ENCODE results near the gene ADAMTS2. TPM values are rescaled to one million over a fixed set of nuclear protein-coding genes. Genes with fewer than 3 reads are reported as not detected.

Gene ADAMTS2
- total and polyA plus RNA-seq, 2 experiments from 2014 or later, result 62.0 to 132 TPM

DNA sequence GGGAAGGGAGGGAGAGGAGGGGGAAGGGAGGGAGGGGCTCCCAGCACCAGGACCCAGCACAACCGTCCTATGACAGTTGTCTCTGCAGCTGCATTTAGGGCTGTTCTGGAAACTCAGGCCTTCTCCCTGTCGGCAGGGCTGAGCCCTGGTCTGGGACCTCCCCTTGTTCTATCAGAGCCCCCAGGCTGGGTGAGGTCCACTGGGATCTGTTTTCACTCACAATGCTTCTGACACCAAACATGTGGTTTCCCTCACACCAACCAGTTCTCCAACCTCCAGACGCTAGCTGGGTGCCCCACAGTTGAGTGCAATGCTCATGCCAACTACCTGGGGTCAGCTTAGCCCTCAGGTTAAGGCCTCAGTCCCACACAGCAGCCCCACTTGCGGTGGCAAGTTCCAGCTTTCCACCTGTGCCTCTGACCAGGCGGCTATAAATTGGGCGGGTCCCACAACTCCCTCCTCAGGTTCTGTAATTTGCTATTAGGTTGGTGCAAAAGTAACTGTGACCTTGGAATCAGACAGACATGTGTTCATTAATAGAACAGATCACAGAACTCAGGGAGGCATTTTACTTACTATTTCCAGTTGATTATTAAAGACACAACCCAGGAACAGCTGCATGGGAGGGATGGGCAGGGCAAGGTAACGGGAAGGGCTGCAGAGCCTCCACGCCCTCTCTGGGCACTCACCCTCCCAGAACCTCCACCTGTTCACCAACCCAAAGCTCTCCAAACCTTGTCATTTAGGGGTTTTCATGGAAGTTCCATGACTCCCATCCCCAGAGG lies 13.5 kb downstream of the ADAMTS2 start:
- WGBS, 2 experiments (ENCODE audit: low coverage in 1 of 2, low lambda C conversion rate in 2 of 2, missing lambda C conversion rate in 2 of 2), result 74 to 78% methylated on average over 8 of the region's 8 CpGs
- no peaks in the 10 kb centered on the region for H3K36me3 ChIP-seq (ENCODE audit: low read depth)
- no peak overlapping the region for H3K4me2 ChIP-seq (ENCODE audit: unreplicated experiment)
- DNase-seq, result no peak
- H2AFZ ChIP-seq, result no peak overlapping the region
- no peaks in the 10 kb centered on the region for H3K9me2 ChIP-seq (ENCODE audit: insufficient read depth)
- H3K27ac ChIP-seq, result no peak overlapping the region
- H3K4me1 ChIP-seq (ENCODE audit: insufficient read depth), result peaks cover 3% of the 10 kb centered on the region
- no peaks in the 10 kb centered on the region for H3F3A ChIP-seq (ENCODE audit: insufficient read depth)
- no peak overlapping the region for H3K4me3 ChIP-seq
- H3K79me2 ChIP-seq (ENCODE audit: insufficient read depth), result peaks cover 94% of the 10 kb centered on the region
- H4K20me1 ChIP-seq (ENCODE audit: insufficient read depth), result no peaks in the 10 kb centered on the region; the same call in 1 of the 2 replicates
- TF ChIP-seq EZH2 (IDR thresholded peaks at IDR 0.05; ENCODE audit: insufficient read depth, poor library complexity, severe bottlenecking) (no peak), EZH2phosphoT487 (IDR thresholded peaks at IDR 0.05; ENCODE audit: insufficient read depth, low read depth) (no peak)
- no peaks in the 10 kb centered on the region for H3K27me3 ChIP-seq (replicated peaks; ENCODE audit: insufficient read depth)
- no peaks in the 10 kb centered on the region for H3K9me3 ChIP-seq (ENCODE audit: low read depth)
- in situ Hi-C loops (cut with MboI), result no loop called here
- no peak overlapping the region for H3K9ac ChIP-seq

DNA sequence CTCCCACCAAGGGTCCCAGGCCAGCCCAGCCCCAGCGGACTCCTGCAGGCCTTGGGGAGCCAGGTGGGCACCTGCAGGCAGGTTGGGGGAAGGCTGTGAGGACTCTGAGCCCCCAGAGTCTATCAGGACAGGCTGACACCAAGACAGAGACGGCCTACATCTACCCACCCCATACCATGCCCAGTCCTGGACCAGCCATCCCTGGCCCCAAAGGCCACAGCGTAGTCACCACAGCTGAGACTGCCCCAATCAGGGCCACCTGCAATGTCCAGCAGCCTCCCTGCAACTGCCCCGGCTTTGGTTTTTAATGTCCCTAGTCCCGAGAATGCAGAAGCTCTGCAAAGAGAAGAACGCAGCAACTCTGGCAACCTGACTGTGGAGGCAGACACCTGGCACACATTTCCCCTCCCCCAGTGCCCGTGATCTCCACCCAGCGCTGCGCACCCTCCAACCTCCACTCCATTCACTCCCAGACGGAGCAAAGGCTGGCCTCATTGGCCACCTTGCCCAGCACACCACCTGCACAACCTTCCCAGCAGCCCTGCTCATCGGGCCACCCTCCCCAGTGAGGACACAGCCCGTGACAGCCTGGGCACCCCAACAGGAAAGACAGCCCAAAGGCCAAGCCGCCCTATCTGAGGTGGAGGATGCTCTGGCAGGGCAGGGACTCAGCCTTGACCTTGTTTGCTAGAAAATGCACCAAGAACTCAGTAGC lies 14.9 kb downstream of the ADAMTS2 start:
- no peak overlapping the region for H3K4me3 ChIP-seq
- no peaks in the 10 kb centered on the region for H3K9me3 ChIP-seq (ENCODE audit: low read depth)
- H3K9ac ChIP-seq, result no peak overlapping the region
- TF ChIP-seq EZH2 (IDR thresholded peaks at IDR 0.05; ENCODE audit: insufficient read depth, poor library complexity, severe bottlenecking) (no peak), EZH2phosphoT487 (IDR thresholded peaks at IDR 0.05; ENCODE audit: insufficient read depth, low read depth) (no peak)
- H3K27me3 ChIP-seq (replicated peaks; ENCODE audit: insufficient read depth), result no peaks in the 10 kb centered on the region
- H3F3A ChIP-seq (ENCODE audit: insufficient read depth), result no peaks in the 10 kb centered on the region
- H4K20me1 ChIP-seq (ENCODE audit: insufficient read depth), result no peaks in the 10 kb centered on the region; the same call in 1 of the 2 replicates
- H3K4me1 ChIP-seq (ENCODE audit: insufficient read depth), result peaks cover 11% of the 10 kb centered on the region
- H3K9me2 ChIP-seq (ENCODE audit: insufficient read depth), result no peaks in the 10 kb centered on the region
- H3K36me3 ChIP-seq (ENCODE audit: low read depth), result no peaks in the 10 kb centered on the region
- H3K79me2 ChIP-seq (ENCODE audit: insufficient read depth), result peaks cover 92% of the 10 kb centered on the region
- in situ Hi-C loops (cut with MboI), result no loop called here
- 97 to 98% methylated on average over 13 of the region's 13 CpGs for WGBS, 2 experiments (ENCODE audit: low coverage in 1 of 2, low lambda C conversion rate in 2 of 2, missing lambda C conversion rate in 2 of 2)
- H3K4me2 ChIP-seq (ENCODE audit: unreplicated experiment), result no peak overlapping the region
- no peak overlapping the region for H2AFZ ChIP-seq
- H3K27ac ChIP-seq, result no peak overlapping the region
- DNase-seq, result no peak

DNA sequence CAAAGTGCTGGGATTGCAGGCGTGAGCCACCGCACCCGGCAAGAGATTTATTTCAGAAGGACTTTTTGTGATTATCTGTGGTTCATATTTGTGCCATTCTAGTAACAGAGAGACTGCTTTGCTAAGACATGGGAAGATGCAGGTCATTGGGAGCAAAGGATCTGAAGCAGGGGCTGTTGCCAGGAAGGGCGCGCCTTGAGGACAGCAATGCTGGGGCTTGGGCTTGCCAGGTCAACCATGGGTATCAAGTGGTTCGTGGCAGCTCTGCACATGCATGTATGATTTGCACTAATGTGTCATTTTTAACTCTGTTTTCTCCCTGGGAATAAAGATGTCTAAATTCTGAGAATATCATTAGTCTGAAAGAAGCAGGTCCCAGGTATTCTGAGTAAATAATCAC lies 17.0 kb downstream of the ADAMTS2 start:
- no peaks in the 10 kb centered on the region for H4K20me1 ChIP-seq (ENCODE audit: insufficient read depth)
- no peaks in the 10 kb centered on the region for H3K27me3 ChIP-seq (replicated peaks; ENCODE audit: insufficient read depth)
- no peaks in the 10 kb centered on the region for H3K9me2 ChIP-seq (ENCODE audit: insufficient read depth)
- TF ChIP-seq EZH2 (IDR thresholded peaks at IDR 0.05; ENCODE audit: insufficient read depth, poor library complexity, severe bottlenecking) (no peak), EZH2phosphoT487 (IDR thresholded peaks at IDR 0.05; ENCODE audit: insufficient read depth, low read depth) (no peak)
- no peak overlapping the region for H2AFZ ChIP-seq
- no peak overlapping the region for H3K27ac ChIP-seq
- H3K4me2 ChIP-seq (ENCODE audit: unreplicated experiment), result no peak overlapping the region
- DNase-seq, result no peak
- H3K79me2 ChIP-seq (ENCODE audit: insufficient read depth), result peaks cover 92% of the 10 kb centered on the region
- no peaks in the 10 kb centered on the region for H3K9me3 ChIP-seq (ENCODE audit: low read depth)
- in situ Hi-C loops (cut with MboI), result no loop called here
- no peak overlapping the region for H3K9ac ChIP-seq
- WGBS, 2 experiments (ENCODE audit: low coverage in 1 of 2, low lambda C conversion rate in 2 of 2, missing lambda C conversion rate in 2 of 2), result 89 to 92% methylated on average over 6 of the region's 6 CpGs
- H3K36me3 ChIP-seq (ENCODE audit: low read depth), result no peaks in the 10 kb centered on the region
- H3K4me1 ChIP-seq (ENCODE audit: insufficient read depth), result peaks cover 11% of the 10 kb centered on the region
- H3F3A ChIP-seq (ENCODE audit: insufficient read depth), result no peaks in the 10 kb centered on the region
- no peak overlapping the region for H3K4me3 ChIP-seq

DNA sequence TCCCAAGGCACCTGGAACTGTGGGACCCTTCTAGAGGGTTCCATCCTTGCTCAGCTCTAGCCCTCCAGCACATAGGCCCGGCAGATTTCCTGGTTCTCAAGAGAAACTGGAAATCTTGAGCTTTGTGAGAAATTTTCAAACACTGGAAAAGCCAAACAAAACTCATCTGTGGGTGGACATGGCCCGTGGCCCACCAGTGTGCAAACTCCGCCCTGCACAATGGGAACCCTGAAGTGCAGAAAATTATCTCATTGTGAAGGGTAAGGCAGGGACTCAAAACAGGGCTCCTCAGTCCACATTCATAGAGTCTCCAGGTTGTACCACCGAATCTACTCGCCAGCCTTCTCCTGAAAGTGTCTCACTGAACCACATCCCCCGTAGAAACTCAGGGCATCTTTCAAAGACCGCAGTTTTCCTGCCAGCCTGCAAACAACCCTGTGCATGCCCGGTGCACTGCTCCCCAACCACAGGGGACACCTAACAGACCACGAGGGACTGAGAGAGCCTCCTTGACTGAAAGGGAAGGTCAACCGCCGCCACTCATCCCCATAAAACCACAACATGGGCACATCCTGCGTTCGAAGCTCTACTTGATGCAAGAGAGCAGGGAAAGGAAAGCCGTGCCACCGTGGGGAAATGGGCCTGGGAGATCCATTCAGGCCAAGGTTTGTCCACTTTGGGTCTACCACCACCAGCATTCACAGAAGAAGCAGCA lies 18.1 kb downstream of the ADAMTS2 start:
- Histone ChIP-seq H3K9me2 (ENCODE audit: insufficient read depth) (no peaks in the 10 kb centered on the region), H3K4me1 (ENCODE audit: insufficient read depth) (peaks cover 19% of the 10 kb centered on the region), H2AFZ (0 out of 2 replicates have a peak overlapping the region, but pooled peaks have one; percentile 42), H3K36me3 (ENCODE audit: low read depth) (no peaks in the 10 kb centered on the region), H3K27me3 (replicated peaks; ENCODE audit: insufficient read depth) (no peaks in the 10 kb centered on the region), H3K4me3 (no peak overlapping the region), H3K9me3 (ENCODE audit: low read depth) (no peaks in the 10 kb centered on the region), H3K4me2 (ENCODE audit: unreplicated experiment) (no peak overlapping the region), H3K9ac (peak overlapping the region; percentile 63), H3K79me2 (ENCODE audit: insufficient read depth) (peaks cover 92% of the 10 kb centered on the region), H3K27ac (peak overlapping the region; percentile 60), H4K20me1 (ENCODE audit: insufficient read depth) (no peaks in the 10 kb centered on the region), H3F3A (ENCODE audit: insufficient read depth) (no peaks in the 10 kb centered on the region)
- TF ChIP-seq EZH2phosphoT487 (IDR thresholded peaks at IDR 0.05; ENCODE audit: insufficient read depth, low read depth) (no peak), EZH2 (IDR thresholded peaks at IDR 0.05; ENCODE audit: insufficient read depth, poor library complexity, severe bottlenecking) (no peak)
- no peak for DNase-seq
- 79 to 81% methylated on average over 15 of the region's 15 CpGs for WGBS, 2 experiments (ENCODE audit: low coverage in 1 of 2, low lambda C conversion rate in 2 of 2, missing lambda C conversion rate in 2 of 2)
- in situ Hi-C loops (cut with MboI), result no loop called here
